ENCODE results near the gene TBC1D3I. TPM values are rescaled to one million over a fixed set of nuclear protein-coding genes. Genes with fewer than 3 reads are reported as not detected.
"Not testable (repeated sequence)": the region's sequence is repeated elsewhere in the genome, so short reads cannot be mapped to it uniquely, and the experiment has no call there.

The TBC1D3I gene
- total RNA-seq, 1 experiment from 2014 or later = not detected

DNA sequence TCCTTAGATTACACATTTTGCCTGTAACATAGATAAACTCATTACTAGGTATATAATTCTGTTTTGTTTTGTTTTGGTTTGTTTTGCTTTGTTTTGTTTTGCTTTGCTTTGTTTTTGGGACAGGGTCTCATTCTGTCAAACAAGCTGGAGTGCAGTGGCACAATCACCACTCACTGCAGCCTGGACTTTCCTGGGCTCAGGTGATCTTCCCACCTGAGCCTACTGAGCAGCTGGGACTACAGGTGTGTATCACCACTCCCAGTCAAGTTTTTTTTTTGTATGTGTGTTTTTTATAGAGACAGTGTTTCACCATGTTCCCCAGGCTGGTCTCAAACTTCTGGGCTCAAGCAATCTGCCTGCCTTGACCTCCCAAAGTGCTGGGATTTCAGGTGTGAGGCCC, 54.8 kb downstream of the TBC1D3I start:
- in situ Hi-C loops (cut with HindIII; ENCODE audit: low sequenced_read_pairs) = no loop called here
- no peak for DNase-seq (ENCODE audit: low spot score)

GRCh38 chr17:36207383-36207782, 57.0 kb downstream of the TBC1D3I start:
- in situ Hi-C loops (cut with HindIII; ENCODE audit: low sequenced_read_pairs); DNase-seq (ENCODE audit: low spot score): not testable (repeated sequence)

GRCh38 chr17:36206486-36206821, 57.9 kb downstream of the TBC1D3I start:
- DNase-seq (ENCODE audit: low spot score); in situ Hi-C loops (cut with HindIII; ENCODE audit: low sequenced_read_pairs): not testable (repeated sequence)

- DNase-seq (ENCODE audit: low spot score) = no peak
- in situ Hi-C loops (cut with HindIII; ENCODE audit: low sequenced_read_pairs) = no loop called here
Observed at GRCh38 chr17:36205637-36206485, 58.5 kb downstream of the TBC1D3I start.

DNA sequence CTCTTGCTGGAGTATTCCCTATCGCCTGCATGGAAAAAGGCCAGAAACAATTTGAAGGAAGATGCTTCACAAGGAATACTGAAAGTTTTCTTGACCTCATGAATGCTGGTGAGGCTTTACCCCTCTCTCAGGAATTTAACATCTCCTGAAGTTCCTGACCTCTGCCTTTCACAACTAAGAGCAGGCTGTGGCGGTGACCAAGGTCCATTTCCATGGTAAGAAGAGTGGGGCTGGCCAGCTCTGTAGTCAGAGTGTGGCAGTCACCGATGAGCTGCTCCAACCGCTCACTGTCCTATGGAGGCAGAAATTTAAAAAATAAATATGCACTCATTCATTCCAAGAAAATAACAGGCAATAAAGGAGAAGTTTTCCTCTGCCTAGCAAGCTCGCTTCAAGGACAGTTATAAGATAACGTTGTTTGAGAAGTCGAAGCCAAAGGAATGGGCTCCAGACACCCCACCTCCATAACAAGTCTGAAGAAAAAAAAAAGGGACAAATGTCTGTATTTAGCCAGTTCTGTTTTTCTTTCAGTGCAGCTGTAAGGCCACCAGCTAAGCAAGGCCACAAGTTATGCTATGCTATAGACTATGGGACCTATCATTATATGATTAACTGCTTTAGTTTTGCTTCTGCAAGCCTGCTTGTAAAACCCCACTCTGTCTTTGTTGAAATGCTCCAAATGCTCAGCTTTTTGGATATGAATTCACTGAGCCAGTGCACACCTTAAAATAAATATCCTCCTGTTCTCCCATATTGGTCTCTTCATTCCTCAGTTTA, 59.5 kb downstream of the TBC1D3I start:
- no peak for DNase-seq (ENCODE audit: low spot score)
- in situ Hi-C loops (cut with HindIII; ENCODE audit: low sequenced_read_pairs) = no loop called here

Other genes with a start within 250 kb of the TBC1D3I start
- gene CCL23, start 246.6 kb downstream of the TBC1D3I start, total RNA-seq (2014; rRNA removed; shearing (Covaris generic)) = not detected in 2 replicates
- gene CCL18, start 200.3 kb downstream of the TBC1D3I start, total RNA-seq (2014; rRNA removed; shearing (Covaris generic)) = not detected in 2 replicates
- not detected in 2 replicates for gene CCL3, start 174.4 kb downstream of the TBC1D3I start, total RNA-seq (2014; rRNA removed; shearing (Covaris generic))
- gene CCL4, start 160.7 kb downstream of the TBC1D3I start, total RNA-seq (2014; rRNA removed; shearing (Covaris generic)) = not detected in 2 replicates
- gene TBC1D3B, start 87.9 kb downstream of the TBC1D3I start, total RNA-seq (2014; rRNA removed; shearing (Covaris generic)) = not detected in 2 replicates
- gene CCL3L1, start 67.8 kb downstream of the TBC1D3I start, total RNA-seq (2014; rRNA removed; shearing (Covaris generic)) = not detected in 2 replicates
- gene CCL4L2, start 53.5 kb downstream of the TBC1D3I start, total RNA-seq (2014; rRNA removed; shearing (Covaris generic)) = not detected in 2 replicates
- 0.74 TPM in 1 of 2 replicates, not detected in the other for gene TBC1D3G, start 59.3 kb upstream of the TBC1D3I start, total RNA-seq (2014; rRNA removed; shearing (Covaris generic))
- gene TBC1D3H, start 123.9 kb upstream of the TBC1D3I start, total RNA-seq (2014; rRNA removed; shearing (Covaris generic)) = not detected in 2 replicates
- gene ZNHIT3, start 222.1 kb upstream of the TBC1D3I start, total RNA-seq (2014; rRNA removed; shearing (Covaris generic)) = 46.7 and 72.4 TPM in 2 replicates

Data from G401 (cell line).